ENCODE data around the gene RHBDD1.

Gene RHBDD1

GRCh38 chr2:226973816-226974215 is 138.0 kb downstream of the RHBDD1 start:
- Mint-ChIP-seq H3K4me1 (peaks cover 7% of the 10 kb centered on the region), H3K27me3 (ENCODE audit: low read depth, poor library complexity) (peaks cover 2% of the 10 kb centered on the region), H3K9me3 (peaks cover 3% of the 10 kb centered on the region), H3K27ac (peak overlapping the region; percentile 77), H3K4me3 (no peak overlapping the region), H3K36me3 (ENCODE audit: low read depth) (peaks cover 16% of the 10 kb centered on the region)
- no peak for DNase-seq
- no peak for TF ChIP-seq CTCF (IDR thresholded peaks at IDR 0.05)

GRCh38 chr2:226977775-226978190 is 141.9 kb downstream of the RHBDD1 start:
- peaks cover 16% of the 10 kb centered on the region for H3K36me3 Mint-ChIP-seq (ENCODE audit: low read depth)
- peaks cover 3% of the 10 kb centered on the region for H3K9me3 Mint-ChIP-seq
- peaks cover 7% of the 10 kb centered on the region for H3K4me1 Mint-ChIP-seq
- no peak for DNase-seq
- H3K27me3 Mint-ChIP-seq (ENCODE audit: low read depth, poor library complexity) = peaks cover 2% of the 10 kb centered on the region
- no peak for TF ChIP-seq CTCF (IDR thresholded peaks at IDR 0.05)
- no peak overlapping the region for H3K27ac Mint-ChIP-seq
- H3K4me3 Mint-ChIP-seq = no peak overlapping the region

- Mint-ChIP-seq H3K9me3 (no peaks in the 10 kb centered on the region), H3K36me3 (ENCODE audit: low read depth) (peaks cover 14% of the 10 kb centered on the region), H3K4me3 (no peak overlapping the region), H3K27me3 (ENCODE audit: low read depth, poor library complexity) (peaks cover 2% of the 10 kb centered on the region), H3K4me1 (peaks cover 6% of the 10 kb centered on the region), H3K27ac (no peak overlapping the region)
- TF ChIP-seq CTCF (IDR thresholded peaks at IDR 0.05) = no peak
- DNase-seq = no peak
These were observed 142.4 kb downstream of the RHBDD1 start for GRCh38 chr2:226978300-226978699.

- Mint-ChIP-seq H3K4me1 (peaks cover 5% of the 10 kb centered on the region), H3K27me3 (ENCODE audit: low read depth, poor library complexity) (peaks cover 2% of the 10 kb centered on the region), H3K9me3 (no peaks in the 10 kb centered on the region), H3K36me3 (ENCODE audit: low read depth) (peaks cover 9% of the 10 kb centered on the region), H3K4me3 (no peak overlapping the region), H3K27ac (no peak overlapping the region)
- TF ChIP-seq CTCF (IDR thresholded peaks at IDR 0.05) = no peak
- no peak for DNase-seq
These were observed 143.2 kb downstream of the RHBDD1 start for GRCh38 chr2:226979004-226979403.

GRCh38 chr2:226981791-226982326 is 146.0 kb downstream of the RHBDD1 start:
- Mint-ChIP-seq H3K27ac (no peak overlapping the region), H3K27me3 (ENCODE audit: low read depth, poor library complexity) (no peaks in the 10 kb centered on the region), H3K4me3 (no peak overlapping the region), H3K4me1 (peaks cover 17% of the 10 kb centered on the region), H3K9me3 (no peaks in the 10 kb centered on the region), H3K36me3 (ENCODE audit: low read depth) (peaks cover 7% of the 10 kb centered on the region)
- no peak for TF ChIP-seq CTCF (IDR thresholded peaks at IDR 0.05)
- no peak for DNase-seq
